ENCODE measurements around the gene XXYLT1.

Gene XXYLT1

DNA sequence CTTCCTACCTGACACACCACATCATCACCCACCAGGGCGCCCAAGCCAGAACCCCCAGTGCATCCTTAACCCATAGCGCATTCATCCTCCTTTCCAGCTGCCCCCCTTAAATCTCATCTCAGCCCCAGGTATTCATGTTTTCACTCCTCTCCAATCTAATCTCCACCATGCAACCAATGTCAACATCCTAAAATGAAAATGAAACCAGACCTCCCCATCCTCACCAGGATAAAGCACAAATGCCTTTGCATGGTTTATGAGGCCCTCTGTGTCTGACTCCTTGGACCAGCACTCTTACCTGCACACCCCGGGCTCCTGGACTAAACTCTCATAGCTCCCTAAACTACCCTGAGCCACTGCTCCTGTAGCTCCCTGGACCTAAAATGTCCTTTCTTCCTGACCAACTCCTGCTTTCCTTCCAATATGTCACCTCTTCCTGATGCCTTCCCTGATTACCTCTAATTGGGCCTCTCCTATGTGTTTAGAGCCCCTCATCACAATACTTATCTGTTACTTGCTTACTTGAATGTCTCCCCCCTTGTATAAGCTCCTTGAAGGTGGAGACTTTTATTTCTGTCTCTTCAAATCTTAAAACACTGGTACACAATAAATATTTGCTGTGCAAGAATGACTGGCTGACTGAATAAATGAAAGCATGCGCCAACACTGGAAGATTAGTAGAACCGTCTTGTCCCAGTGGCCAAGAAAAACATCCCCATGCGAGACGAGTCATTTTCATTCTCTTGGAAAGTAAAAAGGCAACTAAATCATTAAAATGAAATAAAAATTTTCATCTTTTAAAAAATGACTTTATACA lies 142.5 kb downstream of the XXYLT1 start:
- no peak for DNase-seq

DNA sequence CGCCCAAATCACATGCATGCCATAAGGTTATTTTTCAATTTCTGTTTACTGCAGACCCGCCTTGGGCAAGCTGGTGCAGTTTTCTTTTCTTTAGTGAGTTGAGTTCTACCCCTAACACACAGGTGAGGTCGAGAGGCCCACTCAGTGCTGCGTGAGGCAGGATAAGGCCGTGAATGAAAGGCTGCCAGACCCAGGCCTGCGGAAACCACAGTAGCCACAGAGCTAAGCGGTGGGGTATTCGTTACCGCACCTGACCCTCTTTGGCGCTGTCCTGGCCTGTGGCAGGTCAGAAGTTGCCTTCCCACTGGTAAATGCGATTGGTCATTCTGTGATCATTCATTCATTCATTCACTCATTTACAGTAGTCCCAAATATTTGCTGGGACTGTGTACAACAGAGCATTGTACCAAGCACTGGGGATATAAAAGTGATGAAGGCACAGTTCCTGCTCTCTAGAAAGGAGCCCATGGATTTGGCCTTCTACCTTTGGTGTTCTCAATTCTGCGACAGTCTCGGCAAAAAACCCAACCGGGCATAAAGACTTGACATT lies 144.8 kb downstream of the XXYLT1 start:
- no peak for DNase-seq

DNA sequence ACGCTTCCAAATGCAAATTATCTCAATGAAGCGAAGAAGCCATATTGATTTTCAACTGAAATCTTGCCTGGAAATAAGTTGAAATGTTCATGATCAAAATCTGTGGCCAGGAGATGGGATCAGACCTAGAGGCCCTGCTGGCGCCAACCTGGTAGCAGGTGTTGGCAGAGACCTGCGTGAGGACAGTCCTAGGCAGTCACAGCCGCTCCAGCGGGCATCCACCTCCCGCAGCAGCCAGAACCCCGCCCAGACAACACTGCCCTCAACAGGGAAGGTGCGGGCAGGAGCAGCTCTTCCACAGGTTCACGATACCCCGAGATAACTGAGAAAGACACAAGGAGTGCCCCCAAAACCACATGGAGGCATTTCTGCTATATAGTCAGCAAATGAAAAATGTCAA lies 145.3 kb downstream of the XXYLT1 start:
- no peak for DNase-seq

DNA sequence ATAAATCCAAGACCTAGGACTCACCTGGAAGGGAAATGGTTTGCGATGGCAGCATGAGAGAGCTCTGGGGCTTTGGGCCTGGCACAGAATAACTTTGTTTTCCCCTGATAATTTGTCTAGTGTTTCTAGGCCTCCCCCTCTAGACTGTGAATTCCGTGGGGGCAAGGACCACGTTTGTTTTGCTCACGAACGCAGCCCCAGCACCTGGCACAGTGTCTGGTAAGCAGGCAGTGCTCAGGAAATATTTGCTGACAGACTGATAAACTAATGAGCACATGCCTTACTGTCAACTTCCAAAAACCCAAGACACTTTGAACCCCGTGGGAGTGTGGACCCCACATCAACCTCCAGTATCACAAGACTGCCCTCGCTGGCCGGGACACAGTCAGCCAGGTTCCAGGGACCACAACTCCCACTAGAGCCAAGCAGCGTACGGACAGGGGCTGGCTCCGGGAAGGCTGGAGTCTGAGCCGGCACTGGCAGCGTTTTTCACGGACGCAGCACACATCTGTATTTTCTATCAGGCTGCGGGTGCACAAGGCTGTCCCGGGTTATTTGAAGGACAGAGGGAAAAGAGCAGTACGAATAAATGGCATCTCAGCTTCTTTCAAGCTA lies 146.5 kb downstream of the XXYLT1 start:
- DNase-seq: no peak

DNA sequence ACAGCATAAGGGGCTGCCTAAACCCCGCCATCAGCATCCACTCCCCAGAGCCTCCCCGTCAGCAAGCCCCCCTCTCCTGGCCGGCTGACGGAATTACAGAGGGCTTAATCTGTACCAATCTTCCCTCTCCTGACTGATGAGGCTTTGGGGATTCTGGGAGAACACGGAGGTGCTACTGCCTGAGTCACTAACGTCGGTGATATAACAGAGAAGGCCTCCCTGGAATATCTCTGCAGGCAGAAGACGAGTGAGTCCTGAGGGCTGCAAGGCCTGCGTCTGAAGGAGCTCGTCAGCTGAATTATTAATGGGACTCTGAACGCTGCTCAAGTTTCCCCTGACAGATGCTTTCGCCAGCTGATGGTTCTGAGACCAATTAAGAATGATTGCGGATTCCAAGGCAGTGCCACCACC lies 147.7 kb downstream of the XXYLT1 start:
- DNase-seq: no peak

DNA sequence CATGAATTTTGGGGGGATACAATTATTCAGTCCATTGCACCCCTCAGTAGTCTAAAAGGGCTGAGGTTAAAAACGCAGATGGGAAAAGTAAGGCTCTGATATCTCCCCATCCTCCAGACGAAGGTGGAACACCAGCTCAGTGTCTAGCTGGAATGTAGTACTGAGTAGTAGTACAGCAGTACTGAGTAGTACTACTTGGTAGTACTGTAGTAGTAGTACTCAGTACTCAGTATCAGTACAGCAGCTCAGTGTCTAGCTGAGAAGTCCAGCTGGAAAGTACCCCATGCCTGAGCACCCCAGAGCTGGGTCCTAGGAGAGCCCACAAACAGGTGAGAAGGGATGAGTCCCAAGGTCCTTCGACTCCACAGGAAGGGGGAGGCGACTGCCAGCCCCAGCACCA lies 148.7 kb downstream of the XXYLT1 start:
- no peak for DNase-seq

DNA sequence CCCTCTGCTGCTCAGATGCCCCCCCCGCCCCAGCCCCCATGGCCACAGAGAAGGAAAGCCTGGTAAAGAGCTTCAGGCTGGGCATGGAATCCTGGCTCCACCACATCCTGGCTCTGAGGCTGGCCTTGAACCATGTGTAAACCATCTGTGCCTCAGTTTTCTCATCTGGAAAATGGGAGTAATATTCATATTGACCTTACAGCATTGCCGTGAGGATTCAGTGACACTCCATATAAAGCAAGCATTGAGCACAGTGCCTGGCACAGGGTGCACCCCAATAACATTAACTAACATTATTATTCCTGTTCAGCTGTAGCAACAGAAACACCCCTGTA lies 150.7 kb downstream of the XXYLT1 start:
- no peak for DNase-seq

DNA sequence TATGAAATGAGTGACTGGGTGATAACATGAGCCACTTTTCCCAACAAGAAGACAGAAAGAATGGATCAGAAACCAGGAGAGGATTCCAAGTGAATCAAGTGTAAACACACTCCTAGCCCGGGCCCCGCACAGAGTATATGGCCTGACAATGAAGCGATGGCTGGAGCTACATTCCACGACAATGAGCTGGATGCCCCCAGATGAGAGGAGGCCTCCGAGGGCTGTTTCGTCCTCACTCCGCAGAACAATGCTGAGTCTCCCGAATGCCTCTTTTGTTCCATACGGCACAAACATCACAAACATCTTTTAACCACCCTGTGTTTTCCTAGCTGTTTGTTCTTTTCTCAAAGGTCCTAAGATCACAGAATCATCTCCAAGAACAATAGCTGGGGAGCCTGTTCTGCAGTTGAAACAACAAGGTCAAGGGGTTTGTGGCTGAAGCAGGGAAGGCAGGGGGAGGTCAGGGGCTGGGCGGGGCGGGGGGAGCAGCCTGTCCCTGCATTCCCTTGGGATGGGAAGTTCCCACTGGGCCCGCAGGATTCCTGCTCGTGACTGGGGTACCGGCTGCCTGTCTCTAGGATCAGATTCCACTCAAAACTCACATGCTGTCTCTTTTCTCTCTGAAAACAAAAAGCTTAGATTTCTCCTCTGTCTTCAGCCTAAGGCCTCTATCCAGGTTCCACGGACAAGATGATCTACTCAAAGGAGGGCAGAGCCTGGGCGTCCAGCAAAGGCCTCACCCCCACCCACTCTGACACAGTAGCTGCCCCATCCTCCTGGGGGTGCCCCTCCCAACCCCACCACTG lies 151.3 kb downstream of the XXYLT1 start:
- DNase-seq: no peak

DNA sequence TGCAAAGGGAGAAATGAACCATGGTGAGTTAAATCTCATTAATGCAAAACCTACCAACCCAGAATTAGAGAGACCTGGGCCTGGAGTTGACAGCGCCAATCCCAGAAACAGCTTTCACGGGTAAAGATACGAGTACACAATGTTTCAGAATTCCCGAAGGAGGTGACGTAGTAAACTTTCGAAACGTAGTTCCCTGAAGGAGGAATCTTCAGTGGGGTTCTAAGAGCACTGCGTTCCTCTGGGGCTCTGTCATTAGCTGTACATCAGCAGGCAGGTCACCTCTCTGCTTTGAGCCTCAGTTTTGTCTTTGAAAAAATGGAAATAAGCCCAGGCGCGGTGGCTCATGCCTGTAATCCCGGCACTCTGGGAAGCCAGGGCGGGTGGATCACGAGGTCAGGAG lies 152.3 kb downstream of the XXYLT1 start:
- DNase-seq: no peak

DNA sequence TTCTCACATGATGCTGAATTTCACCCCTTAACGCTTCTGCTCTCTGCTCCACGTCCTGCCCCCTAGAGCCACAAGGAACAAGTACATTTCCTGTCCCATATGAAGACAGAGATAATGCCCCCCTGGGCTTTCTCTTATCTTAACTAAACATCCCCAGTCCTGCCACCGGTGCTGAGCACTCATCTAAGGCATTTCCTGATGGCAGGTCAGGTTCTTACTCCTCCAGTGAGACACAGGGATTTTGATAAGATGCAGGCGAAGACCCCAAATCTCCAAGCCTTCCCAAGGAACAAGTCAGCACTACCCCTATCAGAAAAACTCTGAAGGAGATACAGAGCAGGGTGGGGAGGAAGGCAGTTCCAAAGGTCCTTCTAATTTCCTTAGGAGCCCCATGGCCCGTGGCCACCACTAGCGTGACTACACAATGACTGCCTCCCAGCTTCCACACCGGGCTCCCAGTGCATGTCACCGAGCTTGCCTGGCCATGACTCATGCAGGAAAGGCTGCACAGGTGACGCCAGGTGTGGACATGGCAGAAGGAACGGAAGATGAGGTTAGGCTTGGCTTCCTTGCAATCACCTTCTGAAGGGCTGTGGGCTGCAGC lies 152.9 kb downstream of the XXYLT1 start:
- DNase-seq: no peak

DNA sequence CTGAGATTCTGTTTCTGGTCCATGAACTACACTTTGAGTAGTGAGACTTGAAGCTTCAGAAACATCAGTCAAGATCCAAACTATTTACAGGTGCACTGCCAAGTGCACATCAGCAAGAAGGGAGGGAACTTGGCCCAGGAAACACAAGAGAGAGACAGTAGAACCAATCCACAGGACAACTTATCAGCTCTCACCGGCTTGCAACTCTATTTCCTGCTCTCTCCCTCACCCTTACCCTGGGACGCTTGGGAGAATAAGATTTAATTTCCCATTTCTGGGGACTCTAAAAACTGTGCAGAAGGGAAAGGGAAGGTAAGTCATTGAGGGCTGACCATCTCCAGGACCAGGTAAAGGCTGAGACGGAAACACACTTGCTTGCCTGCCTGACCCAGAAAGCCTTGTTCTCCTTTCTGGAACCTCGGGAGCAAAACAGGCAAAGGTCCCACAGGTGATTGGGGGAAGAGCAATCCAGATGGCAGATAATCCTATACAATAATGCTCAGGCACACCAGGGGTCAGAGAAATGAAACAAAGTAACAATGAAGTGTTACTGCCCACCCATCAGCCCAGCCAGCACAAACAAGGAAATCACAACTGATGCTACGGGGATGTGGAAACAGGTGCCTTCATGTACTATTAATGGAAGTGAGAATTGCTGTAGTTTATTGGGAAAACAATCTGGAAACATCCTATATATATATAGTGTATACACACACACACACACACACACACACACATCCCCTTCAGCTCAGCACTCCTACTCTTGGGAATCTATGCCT lies 154.4 kb downstream of the XXYLT1 start:
- peak in 1 of 3 experiments; percentile 24 for DNase-seq

DNA sequence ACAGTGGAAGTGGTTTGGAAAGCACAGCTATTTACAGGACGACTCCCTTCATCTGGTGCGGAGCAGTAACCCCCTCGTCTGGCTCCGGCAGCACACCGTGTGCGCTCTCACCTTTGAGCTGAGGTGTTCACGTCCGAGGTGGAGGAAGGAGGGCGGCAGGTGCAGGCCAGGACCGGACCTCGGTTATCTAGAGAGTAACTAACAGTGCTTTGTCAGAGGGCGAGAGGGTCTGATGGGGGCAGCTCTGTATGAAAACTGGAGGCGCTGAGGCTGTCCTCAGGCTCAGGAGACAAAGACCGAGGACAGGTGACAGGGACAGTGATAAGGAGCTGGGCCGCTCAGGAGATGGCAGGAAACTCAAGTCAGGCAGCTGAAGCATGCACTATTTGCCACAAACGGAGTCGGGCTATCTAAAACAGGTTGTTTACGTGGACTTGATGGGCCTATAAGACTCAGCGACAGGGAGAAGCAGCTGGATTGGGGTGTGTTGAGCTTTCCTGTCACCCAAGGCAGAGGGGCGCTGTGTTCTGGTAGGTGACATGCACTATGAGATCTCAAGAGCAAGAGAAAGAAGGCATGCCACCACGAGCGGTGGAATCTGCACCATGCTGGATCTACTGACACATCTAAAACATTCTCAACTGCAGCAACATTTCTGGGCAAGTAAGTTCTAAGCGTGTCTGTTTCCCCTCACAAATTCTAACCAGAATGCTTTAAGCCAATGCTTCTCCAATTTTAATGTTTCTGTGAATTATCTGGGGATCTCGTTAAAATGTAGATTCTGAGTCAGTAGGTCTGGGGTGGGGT lies 155.2 kb downstream of the XXYLT1 start:
- no peak for DNase-seq

DNA sequence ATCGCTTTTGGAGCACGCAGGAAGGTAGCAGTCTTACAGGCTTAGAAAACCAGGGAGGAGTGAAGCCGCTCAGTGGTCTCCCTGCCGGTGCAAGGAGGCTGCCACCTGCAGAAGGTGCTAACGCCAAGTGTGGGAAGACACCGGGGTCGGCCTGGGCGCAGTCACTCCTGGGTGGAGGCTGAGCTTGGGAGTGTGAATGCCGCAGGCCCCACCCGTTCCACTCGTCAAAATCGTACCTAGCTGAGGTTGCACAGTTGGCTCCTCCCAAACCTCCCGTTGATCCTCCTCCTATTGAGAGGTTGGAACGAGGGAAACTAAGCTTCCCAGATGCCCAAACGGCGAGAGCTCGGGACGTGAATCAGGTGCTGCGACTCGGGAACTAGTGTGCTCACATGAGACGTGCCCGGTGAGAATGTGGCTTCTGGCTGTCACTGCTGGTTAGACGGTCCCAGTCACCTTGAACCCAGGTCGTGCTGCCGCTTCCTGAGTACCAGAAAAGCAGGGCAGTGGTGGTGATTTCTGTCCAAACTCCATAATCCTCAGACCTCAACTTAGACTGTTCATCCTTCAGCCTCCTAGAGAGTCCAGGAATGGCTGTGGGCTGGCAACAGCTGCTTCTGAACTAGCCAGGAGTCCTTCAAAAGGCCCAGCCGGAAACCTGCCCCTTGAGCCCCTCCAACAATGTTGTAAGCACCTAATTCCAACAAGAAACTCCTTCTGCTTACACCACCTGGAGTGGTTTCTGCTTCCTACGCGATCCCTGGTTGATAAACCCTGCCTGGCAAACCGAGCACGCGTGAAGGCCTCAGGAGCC lies 156.0 kb downstream of the XXYLT1 start:
- no peak for DNase-seq

DNA sequence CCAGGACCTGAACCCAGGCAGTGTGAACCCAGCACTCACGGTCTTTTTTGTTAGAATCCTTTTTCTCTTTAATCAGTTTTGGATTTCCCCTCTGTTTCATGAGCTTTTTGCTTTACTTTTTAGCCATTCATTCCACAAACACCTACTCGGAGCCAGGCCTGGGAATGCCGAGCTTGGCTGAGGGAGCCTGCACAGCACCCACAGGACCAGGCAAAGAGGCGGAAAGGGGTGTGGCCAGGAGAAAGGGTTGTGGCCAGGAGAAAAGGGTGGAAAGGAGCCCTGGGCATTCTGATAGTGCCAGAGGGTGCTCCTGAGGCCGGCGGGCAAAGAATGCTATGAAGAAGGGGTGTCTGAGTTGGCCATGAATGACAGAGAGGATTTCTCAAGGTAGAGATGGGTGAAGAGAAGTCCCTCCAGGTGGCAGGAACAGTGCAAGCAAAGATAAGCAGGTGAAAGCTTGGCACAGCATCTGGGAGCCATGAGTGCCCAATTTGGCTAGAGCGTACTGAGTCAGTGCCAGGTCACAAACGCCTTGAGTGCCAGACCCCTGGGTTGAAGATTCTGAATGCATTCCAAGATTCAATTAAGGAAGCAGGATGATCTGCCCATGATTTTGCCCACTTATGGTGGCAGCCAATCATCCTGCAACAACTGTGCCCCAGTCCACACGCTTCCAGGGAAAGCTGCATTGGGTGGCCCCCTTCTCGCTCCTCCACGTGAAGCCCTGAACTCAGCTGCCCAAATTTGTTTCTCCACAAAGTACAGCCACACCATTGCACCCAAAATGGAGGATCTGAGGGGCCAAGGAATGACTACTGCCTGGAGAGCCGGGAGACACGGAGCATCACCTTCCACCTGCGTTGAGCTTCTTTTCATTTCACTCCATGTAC lies 157.2 kb downstream of the XXYLT1 start:
- DNase-seq: no peak

DNA sequence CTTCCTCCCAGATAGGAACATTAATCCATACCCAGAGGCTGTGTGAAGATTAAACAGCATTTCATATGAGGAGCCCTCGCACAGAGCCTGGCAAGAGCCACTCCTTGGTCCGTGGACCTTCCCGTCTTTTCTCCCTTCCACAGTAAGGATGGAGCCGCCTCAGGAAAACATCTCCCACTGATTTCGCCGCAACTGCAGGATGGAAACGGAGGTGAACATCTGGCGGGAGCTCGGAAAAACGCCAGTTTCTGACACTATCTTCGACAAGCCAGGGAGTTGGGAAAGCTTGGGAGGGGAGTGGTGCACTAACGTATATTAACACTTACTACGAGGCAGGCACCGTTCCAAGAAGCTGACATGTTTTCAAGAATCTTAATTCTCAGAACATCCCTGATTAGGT lies 157.9 kb downstream of the XXYLT1 start:
- DNase-seq: no peak

DNA sequence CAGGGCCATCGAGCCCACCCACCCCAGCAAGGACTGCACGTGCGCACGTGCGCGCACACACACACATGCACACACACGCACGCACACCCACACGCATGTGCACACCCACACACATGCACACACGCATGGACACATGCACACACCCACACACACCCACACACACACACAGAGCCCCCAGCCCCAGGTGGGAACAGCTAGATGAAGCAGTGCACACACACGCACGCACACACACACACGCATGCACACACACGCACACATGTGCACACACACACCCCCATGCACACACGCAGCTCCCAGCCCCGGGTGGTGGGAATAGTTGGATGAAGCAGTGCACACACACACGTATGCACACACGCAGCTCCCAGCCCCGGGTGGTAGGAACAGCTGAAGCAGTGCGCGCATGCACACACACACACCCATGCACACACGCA lies 158.6 kb downstream of the XXYLT1 start:
- DNase-seq: no peak

DNA sequence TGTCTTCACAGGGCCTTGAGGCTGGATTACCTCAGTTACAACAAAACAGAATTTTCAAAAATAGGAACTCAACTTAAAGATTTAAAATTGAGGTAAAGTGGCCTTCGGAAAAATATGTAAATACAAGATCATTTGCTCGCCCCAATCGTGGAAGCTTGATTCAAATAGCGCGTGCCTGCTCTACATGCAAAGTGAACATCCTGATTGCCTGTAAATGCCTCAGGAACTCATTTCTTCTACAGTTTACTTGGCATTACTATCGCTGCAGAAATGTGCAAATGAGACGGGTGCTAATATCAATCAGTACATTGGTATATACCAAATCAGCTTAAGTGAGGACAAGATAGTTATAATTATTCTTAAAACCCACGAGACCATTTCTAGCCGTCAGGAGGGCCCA lies 159.2 kb downstream of the XXYLT1 start:
- no peak for DNase-seq

DNA sequence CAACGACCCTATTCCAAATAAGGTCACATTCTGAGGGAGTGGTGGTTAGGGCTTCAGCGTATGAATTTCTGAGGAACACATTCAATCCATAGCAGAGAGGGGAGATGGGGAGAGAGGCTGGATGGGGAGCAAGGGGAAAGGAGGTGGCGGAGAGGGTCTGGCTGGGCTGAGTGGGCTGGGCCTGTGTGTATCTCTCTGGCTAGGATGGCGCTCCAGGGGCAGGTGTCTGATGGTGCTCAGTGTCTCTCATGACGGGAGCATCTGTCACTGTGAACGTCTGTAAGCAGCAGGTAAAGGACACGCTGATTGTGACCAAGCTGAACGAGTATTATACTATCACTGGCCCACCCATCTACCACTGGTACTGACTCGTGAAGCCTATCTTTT lies 159.6 kb downstream of the XXYLT1 start:
- DNase-seq: no peak

DNA sequence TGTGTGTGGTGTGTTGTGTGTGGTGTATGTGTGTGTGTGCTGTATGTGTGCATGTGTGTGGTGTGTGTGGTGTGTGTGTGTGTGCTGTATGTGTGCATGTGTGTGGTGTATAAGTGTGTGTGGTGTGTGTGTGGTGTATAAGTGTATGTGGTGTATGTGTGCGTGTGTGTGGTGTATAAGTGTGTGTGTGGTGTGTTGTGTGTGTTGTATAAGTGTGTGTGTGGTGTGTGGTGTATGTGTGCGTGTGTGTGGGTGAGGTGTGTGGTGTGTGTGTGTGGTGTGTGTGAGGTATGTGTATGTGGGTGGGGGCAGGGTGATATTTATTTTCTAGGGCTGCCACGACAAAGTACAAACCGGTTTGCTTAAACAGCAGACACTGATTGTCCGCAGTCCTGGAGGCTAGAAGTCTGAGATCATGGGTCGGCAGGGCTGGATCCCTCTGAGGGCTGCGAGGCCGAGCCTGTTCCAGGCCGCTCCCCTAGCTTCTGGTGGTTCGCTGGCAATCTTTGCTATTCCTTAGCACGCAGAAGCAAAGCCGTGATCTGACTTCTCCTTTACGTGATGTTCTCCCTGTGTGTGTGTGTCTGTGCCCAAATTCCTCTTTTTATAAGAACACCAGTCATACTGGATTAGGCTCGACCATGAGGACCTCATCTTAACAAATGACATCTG lies 160.2 kb downstream of the XXYLT1 start:
- DNase-seq: no peak

All from NCI-H1417 (cell line).